ENCODE measurements around the gene MFSD8.
A peak's percentile ranks its signal among the peaks of the same experiment; 100 is the strongest.
"Not testable (repeated sequence)": the region's sequence is repeated elsewhere in the genome, so short reads cannot be mapped to it uniquely, and the experiment has no call there.

Gene MFSD8, protein sequence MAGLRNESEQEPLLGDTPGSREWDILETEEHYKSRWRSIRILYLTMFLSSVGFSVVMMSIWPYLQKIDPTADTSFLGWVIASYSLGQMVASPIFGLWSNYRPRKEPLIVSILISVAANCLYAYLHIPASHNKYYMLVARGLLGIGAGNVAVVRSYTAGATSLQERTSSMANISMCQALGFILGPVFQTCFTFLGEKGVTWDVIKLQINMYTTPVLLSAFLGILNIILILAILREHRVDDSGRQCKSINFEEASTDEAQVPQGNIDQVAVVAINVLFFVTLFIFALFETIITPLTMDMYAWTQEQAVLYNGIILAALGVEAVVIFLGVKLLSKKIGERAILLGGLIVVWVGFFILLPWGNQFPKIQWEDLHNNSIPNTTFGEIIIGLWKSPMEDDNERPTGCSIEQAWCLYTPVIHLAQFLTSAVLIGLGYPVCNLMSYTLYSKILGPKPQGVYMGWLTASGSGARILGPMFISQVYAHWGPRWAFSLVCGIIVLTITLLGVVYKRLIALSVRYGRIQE

DNA sequence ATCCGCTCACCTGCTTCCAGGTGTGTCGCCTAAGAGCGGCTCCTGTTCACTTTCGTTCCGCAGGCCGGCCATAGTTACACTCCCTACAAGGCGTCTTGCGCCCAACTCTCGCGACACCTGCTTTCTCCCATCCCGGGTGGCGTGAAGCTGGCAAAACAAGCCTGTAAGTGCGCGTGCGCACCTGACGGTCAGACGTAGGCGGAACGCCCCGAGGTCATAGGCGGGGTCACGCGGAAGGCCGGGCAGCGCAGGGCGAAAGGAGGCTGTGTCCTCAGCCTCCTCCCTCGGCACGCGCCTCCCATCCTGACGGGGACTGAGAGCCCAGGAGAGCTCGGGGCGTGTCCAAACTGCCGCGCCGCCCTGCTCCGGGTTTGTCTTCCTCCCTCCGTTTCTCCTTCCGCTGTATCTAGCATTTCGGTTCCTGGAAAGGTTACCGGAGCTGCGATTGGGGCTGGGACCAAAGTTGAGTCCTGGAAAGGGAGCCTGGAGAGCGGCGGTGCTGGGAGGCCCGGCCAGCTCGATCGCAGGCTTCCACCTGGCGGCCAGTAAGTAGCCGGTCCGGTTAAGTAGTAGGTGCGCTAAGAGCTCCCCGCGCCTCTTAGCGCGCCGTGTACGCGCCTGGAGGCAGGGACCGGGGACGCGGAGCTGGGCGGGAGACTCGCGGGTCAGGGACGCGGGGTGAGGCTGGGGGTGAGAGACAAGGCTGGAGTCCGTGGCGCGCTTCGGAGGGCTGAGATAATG is at the start of gene MFSD8, which contains the start of gene ABHD18:
Gene MFSD8 (minus strand): TSS at position 112 of the 741 bp plus-strand sequence. CDS start 40 bp downstream, at position 72.
Gene ABHD18 (plus strand): TSS at position 345 of the 741 bp plus-strand sequence. CDS start 17,550 bp downstream, outside the sequence.
- H3K27ac ChIP-seq: peak within 1 kb of the TSS; percentile 82 to 91 (median 88)
- H4K20me1 ChIP-seq: peaks cover 0 to 72% (median 17%) of the 10 kb centered on the region in 11 experiments; a peak in 13 of 22 replicates
- no peaks in the 10 kb centered on the region; a peak in 1 of 22 replicates for H3K9me3 ChIP-seq (replicated peaks in 1 of 11)
- peak within 1 kb of the TSS; percentile 75 to 96 (median 85) for H3K4me2 ChIP-seq
- H3K4me3 ChIP-seq: peak within 1 kb of the TSS; percentile 81 to 98 (median 87)
- TF ChIP-seq Cebpa-rat (IDR thresholded peaks at IDR 0.05): no peak
- H3K9ac ChIP-seq: peak within 1 kb of the TSS; percentile 83 to 94 (median 91)
- peaks cover 0 to 26% (median 12%) of the 10 kb centered on the region in 11 experiments; a peak in 13 of 22 replicates for H3K36me3 ChIP-seq
- no peaks in the 10 kb centered on the region for H3K27me3 ChIP-seq
- H3K4me1 ChIP-seq: peaks cover 24 to 46% (median 34%) of the 10 kb centered on the region in 10 experiments

DNA sequence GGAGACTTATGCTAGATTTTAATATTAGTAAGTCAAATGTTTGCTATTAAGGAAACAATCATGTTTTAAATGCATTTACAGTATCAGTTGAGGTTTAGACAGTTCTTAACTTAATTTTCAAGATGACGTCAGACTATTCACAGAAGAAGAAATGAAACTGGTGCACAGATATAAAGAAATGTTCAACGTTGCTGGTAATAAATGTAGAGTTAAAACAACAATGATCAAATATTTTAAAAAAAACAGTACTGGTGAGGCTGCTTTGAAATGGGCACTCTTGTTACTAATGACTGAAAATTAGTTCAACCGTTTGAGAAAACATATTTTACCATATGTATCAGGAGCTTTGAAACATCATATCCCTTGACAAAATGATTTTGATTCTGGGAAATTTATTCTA is 44.5 kb upstream of the MFSD8 start:
- H3K4me3 ChIP-seq: no peak overlapping the region
- no peaks in the 10 kb centered on the region for H3K27me3 ChIP-seq
- no peaks in the 10 kb centered on the region for H3K4me1 ChIP-seq
- no peak overlapping the region for H3K27ac ChIP-seq
- H3K4me2 ChIP-seq: no peak overlapping the region
- no peak overlapping the region for H3K9ac ChIP-seq
- H3K36me3 ChIP-seq: peaks cover 56 to 96% (median 71%) of the 10 kb centered on the region in 11 experiments
- H4K20me1 ChIP-seq: no peaks in the 10 kb centered on the region; a peak in 3 of 22 replicates
- H3K9me3 ChIP-seq (replicated peaks in 1 of 11): no peaks in the 10 kb centered on the region; a peak in 1 of 22 replicates
- no peak for TF ChIP-seq Cebpa-rat (IDR thresholded peaks at IDR 0.05)

DNA sequence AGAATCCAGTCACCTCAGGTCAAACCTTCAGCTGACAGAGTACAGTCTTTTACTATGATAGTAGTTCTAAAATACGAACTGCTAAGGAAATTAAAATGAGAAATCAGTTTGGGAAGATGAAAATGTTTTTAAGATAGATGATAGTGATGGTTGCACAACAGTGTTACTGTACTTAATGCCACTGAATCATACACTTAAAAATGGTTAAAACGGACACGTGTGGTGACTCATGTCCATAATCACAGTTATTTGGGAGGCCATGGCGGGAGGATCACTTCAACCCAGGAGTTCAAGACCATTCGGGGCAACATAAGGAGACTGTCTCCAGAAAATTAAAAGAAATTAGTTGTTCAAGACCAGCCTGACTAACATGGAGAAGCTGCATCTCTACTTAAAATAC is 41.6 kb upstream of the MFSD8 start:
- Histone ChIP-seq H3K27me3 (no peaks in the 10 kb centered on the region), H3K4me1 (no peaks in the 10 kb centered on the region), H3K9ac (no peak overlapping the region), H3K27ac (no peak overlapping the region), H4K20me1 (peaks cover 0 to 7% (median 0%) of the 10 kb centered on the region in 11 experiments; a peak in 4 of 22 replicates), H3K4me3 (no peak overlapping the region), H3K9me3 (replicated peaks in 1 of 11) (no peaks in the 10 kb centered on the region; a peak in 1 of 22 replicates), H3K4me2 (no peak overlapping the region), H3K36me3 (peaks cover 57 to 96% (median 73%) of the 10 kb centered on the region in 11 experiments)
- no peak for TF ChIP-seq Cebpa-rat (IDR thresholded peaks at IDR 0.05)

DNA sequence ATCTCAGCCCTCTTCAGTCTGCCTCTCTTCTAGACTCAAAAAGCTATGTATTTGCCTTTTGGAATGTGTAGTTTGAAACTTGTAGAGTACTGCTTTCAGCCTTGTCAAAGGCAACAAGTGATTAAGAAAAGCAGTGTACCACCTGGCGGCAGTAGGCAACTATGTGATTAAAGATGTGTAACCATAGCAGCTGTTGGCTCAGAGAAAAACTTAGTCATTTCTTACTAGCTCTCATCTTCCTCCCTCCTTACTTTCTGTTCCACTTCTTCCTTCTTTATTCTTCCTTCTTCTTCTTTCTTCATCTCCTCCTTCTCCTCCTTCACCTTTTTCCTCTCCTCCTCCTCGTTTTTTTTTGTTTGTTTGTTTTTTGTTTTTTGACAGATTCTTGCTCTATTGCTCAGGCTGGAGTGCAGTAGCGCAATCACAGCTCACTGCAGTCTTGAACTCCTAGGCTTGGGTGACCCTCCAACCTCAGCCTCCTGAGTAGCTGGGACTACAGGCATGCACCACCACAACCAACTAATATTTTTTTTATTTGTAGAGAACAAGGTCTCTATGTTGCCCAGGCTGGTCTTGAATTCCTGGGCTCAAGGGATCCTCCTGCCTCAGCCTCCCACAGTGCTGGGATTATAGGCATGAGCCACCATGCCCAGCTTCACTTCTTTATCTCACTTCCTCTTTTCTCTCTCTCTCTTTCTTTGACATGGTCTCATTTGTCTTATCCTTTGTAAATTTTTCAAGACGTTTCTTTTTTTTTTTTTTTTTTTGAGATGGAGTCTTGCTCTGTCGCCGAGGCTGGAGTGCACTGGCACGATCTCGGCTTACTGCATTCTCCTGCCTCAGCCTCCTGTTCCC is 32.8 kb upstream of the MFSD8 start:
- TF ChIP-seq Cebpa-rat (IDR thresholded peaks at IDR 0.05): no peak
- Histone ChIP-seq H3K27ac (peak overlapping the region in 2 of 11 experiments; percentile 19 to 47; a peak in 2 of 22 replicates), H3K9ac (no peak overlapping the region), H3K4me1 (peaks cover 0 to 25% (median 11%) of the 10 kb centered on the region in 10 experiments; a peak in 14 of 20 replicates), H3K27me3 (no peaks in the 10 kb centered on the region), H4K20me1 (peaks cover 0 to 7% (median 0%) of the 10 kb centered on the region in 11 experiments; a peak in 1 of 22 replicates), H3K4me3 (no peak overlapping the region), H3K4me2 (peak overlapping the region in 3 of 11 experiments; percentile 2 to 40 (median 25); a peak in 3 of 22 replicates), H3K9me3 (replicated peaks in 1 of 11) (peaks cover 27 to 59% (median 49%) of the 10 kb centered on the region in 11 experiments), H3K36me3 (peaks cover 58 to 92% (median 69%) of the 10 kb centered on the region in 11 experiments)

DNA sequence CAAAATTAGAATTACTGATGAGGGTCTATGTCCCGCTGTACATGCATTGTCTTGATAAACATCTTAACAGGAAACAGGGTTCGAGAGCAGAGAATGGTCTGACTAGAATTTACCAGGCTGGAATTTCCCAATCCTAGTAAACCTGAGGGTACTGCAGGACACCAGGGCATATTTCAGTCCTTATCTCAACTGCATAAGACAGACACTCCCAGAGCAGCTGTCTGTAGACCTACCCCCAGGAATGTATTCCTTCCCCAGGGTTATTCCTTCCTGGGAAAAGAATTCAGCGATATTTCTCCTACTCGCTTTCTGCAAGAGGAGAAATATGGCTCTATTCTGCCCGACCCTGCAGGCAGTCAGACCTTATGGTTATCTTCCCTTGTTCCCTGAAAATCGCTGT is 31.5 kb upstream of the MFSD8 start:
- not testable (repeated sequence) for H4K20me1 ChIP-seq, H3K4me3 ChIP-seq, H3K27ac ChIP-seq, H3K9ac ChIP-seq, H3K4me2 ChIP-seq, H3K27me3 ChIP-seq
- H3K9me3 ChIP-seq (replicated peaks in 1 of 11): peaks cover 27 to 59% (median 49%) of the 10 kb centered on the region in 11 experiments
- peaks cover 46 to 92% (median 65%) of the 10 kb centered on the region in 11 experiments for H3K36me3 ChIP-seq
- peaks cover 0 to 31% (median 14%) of the 10 kb centered on the region in 10 experiments; a peak in 14 of 20 replicates for H3K4me1 ChIP-seq

DNA sequence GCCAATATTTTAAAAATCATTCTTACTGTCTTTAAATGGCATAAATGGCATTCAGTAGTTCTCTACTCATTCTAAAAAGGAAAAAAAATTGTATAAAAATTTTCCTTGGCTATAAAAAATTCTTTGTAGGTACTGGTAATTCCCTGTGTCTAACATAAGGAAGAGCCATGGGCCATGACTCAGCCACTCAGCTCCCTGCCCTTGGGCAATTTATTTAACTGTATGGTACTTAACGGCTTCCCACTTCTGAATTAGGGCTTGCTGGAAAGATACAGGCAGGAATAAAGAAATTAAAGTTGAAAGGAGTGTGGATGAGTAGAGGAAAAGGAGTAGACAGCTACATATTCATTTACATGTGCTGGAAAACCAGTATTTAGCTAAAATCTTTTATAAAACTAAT is 30.8 kb upstream of the MFSD8 start:
- no peaks in the 10 kb centered on the region for H3K27me3 ChIP-seq
- H4K20me1 ChIP-seq: no peaks in the 10 kb centered on the region; a peak in 1 of 22 replicates
- no peak overlapping the region for H3K4me3 ChIP-seq
- TF ChIP-seq Cebpa-rat (IDR thresholded peaks at IDR 0.05): no peak
- H3K9ac ChIP-seq: no peak overlapping the region
- H3K4me1 ChIP-seq: peaks cover 0 to 31% (median 14%) of the 10 kb centered on the region in 10 experiments; a peak in 14 of 20 replicates
- peaks cover 27 to 57% (median 48%) of the 10 kb centered on the region in 11 experiments for H3K9me3 ChIP-seq (replicated peaks in 1 of 11)
- H3K27ac ChIP-seq: no peak overlapping the region
- H3K4me2 ChIP-seq: no peak overlapping the region
- H3K36me3 ChIP-seq: peaks cover 53 to 97% (median 70%) of the 10 kb centered on the region in 11 experiments

DNA sequence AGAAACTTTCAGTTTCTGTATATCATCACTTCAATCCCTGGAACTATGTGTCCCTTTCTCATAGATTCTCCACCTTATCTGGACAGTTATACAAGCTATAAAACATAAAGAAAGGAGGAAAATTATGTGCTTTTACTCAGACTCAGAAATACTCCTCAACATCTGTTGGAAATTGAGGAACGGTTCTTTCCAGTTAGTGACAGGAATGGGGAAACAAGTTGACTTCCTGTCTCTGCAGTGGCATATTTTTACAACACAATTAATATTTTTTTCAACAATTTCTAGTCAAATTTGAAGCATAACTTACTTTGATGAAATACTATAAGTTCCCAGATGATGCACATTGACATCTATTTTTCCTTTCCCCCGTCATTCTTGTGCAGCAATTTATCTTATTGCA is 28.2 kb upstream of the MFSD8 start:
- Histone ChIP-seq H3K4me3 (peak overlapping the region in 2 of 10 experiments; percentile 13 to 15; a peak in 2 of 20 replicates), H4K20me1 (no peaks in the 10 kb centered on the region), H3K9ac (peak overlapping the region in 3 of 11 experiments; percentile 17 to 46 (median 35); a peak in 5 of 22 replicates), H3K27me3 (no peaks in the 10 kb centered on the region), H3K36me3 (peaks cover 51 to 97% (median 63%) of the 10 kb centered on the region in 11 experiments), H3K9me3 (replicated peaks in 1 of 11) (peaks cover 11 to 33% (median 25%) of the 10 kb centered on the region in 11 experiments), H3K4me1 (peaks cover 0 to 35% (median 14%) of the 10 kb centered on the region in 10 experiments; a peak in 14 of 20 replicates), H3K4me2 (peak overlapping the region in 7 of 11 experiments; percentile 13 to 77 (median 34); a peak in 10 of 22 replicates), H3K27ac (peak overlapping the region in 4 of 11 experiments; percentile 10 to 65 (median 52); a peak in 5 of 22 replicates)
- TF ChIP-seq Cebpa-rat (IDR thresholded peaks at IDR 0.05): no peak

DNA sequence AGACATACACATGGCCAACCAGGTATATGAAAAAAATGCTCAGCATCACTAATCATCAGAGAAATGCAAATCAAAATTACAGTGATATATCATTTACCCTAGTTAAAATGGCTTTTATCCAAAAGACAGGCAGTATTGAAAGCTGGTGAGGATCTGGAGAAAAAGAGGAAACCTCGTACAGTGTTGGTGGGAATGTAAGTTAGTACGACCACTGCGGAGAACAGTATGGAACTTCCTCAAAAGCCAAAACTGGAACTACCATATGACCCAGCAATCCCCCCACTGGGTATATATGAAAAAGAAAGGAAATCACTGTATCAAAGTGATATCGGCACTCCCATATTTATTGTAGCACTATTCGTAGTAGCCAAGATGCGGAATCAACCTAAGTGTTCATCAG is 23.7 kb upstream of the MFSD8 start:
- H3K9ac ChIP-seq: no peak overlapping the region
- H3K36me3 ChIP-seq: peaks cover 65 to 99% (median 77%) of the 10 kb centered on the region in 11 experiments
- H3K4me3 ChIP-seq: no peak overlapping the region
- no peaks in the 10 kb centered on the region for H3K9me3 ChIP-seq (replicated peaks in 1 of 11)
- no peak overlapping the region for H3K27ac ChIP-seq
- TF ChIP-seq Cebpa-rat (IDR thresholded peaks at IDR 0.05): no peak
- H3K4me2 ChIP-seq: peak overlapping the region in 1 of 11 experiments; percentile 7; a peak in 1 of 22 replicates
- no peaks in the 10 kb centered on the region for H4K20me1 ChIP-seq
- H3K4me1 ChIP-seq: peaks cover 0 to 21% (median 7%) of the 10 kb centered on the region in 10 experiments; a peak in 13 of 20 replicates
- no peaks in the 10 kb centered on the region for H3K27me3 ChIP-seq
